Upper lobe of left lung (tissue), 4 donors: ENCODE results near the gene SNRNP48.

ENCODE experiments used
- EP300 ChIP-seq, 4 donors: sonication (generic); formaldehyde crosslinking; IDR thresholded peaks; one replicate each; pipeline ENCODE4 v1.5.1; 2017; ENCODE audit warnings: antibody characterized with exemption in 4 of 4, control low read depth in 2 of 4
- POLR2A ChIP-seq, 4 donors: fragments of 450-650 bp; IDR thresholded peaks; one replicate each; pipeline ENCODE4 v1.5.1; 2016 to 2017; ENCODE audit warnings: antibody characterized with exemption in 4 of 4, mild to moderate bottlenecking in 2 of 4
- POLR2AphosphoS5 ChIP-seq, 2 donors: sonication (generic); formaldehyde crosslinking; IDR thresholded peaks; one replicate each; pipeline ENCODE4 v1.5.1; 2017; ENCODE audit warnings: antibody characterized with exemption in 2 of 2
- TF ChIP-seq, protein P1 (sequence below), 6 experiments: fragments of 450-650 bp in 4 of 6; fragments of 200-600 bp in 2 of 6; sonication (generic) in 2 of 6; IDR thresholded peaks; one replicate each; pipeline ENCODE4 v1.5.1; 2016 to 2019; ENCODE audit warnings: antibody characterized with exemption in 6 of 6

DNA sequence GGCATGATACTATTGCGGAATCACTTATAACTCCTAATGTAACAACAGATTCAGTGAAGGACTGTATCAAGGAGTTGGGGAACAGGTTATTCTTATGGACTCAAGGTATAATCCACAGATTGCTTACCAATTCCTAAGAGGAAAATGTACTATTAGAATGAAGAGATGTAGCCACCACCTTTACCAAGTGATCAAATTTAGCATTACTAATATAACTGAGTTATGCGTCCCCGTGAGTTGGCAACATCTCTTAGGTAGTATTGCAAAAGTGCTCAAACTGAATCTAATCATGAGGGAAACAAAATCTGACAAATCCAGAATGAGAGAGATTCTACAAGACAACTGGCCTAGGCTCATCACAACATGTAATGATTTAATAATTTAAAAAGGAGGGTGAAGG lies 777 bp upstream of the SNRNP48 start:
- TF ChIP-seq, protein P1, sequence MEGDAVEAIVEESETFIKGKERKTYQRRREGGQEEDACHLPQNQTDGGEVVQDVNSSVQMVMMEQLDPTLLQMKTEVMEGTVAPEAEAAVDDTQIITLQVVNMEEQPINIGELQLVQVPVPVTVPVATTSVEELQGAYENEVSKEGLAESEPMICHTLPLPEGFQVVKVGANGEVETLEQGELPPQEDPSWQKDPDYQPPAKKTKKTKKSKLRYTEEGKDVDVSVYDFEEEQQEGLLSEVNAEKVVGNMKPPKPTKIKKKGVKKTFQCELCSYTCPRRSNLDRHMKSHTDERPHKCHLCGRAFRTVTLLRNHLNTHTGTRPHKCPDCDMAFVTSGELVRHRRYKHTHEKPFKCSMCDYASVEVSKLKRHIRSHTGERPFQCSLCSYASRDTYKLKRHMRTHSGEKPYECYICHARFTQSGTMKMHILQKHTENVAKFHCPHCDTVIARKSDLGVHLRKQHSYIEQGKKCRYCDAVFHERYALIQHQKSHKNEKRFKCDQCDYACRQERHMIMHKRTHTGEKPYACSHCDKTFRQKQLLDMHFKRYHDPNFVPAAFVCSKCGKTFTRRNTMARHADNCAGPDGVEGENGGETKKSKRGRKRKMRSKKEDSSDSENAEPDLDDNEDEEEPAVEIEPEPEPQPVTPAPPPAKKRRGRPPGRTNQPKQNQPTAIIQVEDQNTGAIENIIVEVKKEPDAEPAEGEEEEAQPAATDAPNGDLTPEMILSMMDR (IDR thresholded peaks at IDR 0.05) = no peak
- TF ChIP-seq POLR2AphosphoS5 (IDR thresholded peaks at IDR 0.05) (no peak), POLR2A (IDR thresholded peaks at IDR 0.05) (no peak), EP300 (IDR thresholded peaks at IDR 0.05) (no peak)
